ENCODE results near the gene FAM162A. TPM values are rescaled to one million over a fixed set of nuclear protein-coding genes. Genes with fewer than 3 reads are reported as not detected.
A peak's percentile ranks its signal among the peaks of the same experiment; 100 is the strongest.

FAM162A gene
- total RNA-seq, 2 donors from 2014 or later, result 167 to 310 TPM

DNA sequence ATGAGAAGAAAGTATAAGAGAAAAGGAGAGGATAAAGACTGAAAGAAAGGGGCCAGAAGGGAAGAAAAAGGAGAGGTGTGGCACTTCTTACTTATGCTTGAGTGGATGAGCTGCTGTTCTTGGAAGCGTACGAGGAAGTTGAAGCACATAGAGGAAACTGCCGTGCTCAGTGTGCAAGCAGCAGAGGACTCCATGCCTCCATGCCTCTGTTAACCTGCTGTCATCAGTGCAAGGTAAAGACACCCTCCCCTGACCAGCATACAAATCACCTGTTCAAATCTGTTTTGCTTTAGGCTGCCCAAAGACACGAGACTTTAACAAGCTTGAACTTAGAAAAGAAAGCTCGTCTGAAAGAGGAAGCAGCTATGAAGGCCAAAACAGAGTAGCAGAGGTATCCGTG, 25.5 kb downstream of the FAM162A start:
- TF ChIP-seq, protein P1, sequence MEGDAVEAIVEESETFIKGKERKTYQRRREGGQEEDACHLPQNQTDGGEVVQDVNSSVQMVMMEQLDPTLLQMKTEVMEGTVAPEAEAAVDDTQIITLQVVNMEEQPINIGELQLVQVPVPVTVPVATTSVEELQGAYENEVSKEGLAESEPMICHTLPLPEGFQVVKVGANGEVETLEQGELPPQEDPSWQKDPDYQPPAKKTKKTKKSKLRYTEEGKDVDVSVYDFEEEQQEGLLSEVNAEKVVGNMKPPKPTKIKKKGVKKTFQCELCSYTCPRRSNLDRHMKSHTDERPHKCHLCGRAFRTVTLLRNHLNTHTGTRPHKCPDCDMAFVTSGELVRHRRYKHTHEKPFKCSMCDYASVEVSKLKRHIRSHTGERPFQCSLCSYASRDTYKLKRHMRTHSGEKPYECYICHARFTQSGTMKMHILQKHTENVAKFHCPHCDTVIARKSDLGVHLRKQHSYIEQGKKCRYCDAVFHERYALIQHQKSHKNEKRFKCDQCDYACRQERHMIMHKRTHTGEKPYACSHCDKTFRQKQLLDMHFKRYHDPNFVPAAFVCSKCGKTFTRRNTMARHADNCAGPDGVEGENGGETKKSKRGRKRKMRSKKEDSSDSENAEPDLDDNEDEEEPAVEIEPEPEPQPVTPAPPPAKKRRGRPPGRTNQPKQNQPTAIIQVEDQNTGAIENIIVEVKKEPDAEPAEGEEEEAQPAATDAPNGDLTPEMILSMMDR (IDR thresholded peaks at IDR 0.05), result no peak
- H3K9ac ChIP-seq (ENCODE audit: low read depth in 2 of 2, low read length in 2 of 2), result no peak overlapping the region
- H3K4me3 ChIP-seq, result no peak overlapping the region
- no peak overlapping the region for H3K27ac ChIP-seq
- no peaks in the 10 kb centered on the region for H3K4me1 ChIP-seq
- H3K27me3 ChIP-seq, result no peaks in the 10 kb centered on the region
- intact Hi-C loops (cut with DNase I), result no loop called here
- no peaks in the 10 kb centered on the region for H3K9me3 ChIP-seq
- peaks cover 27% of the 10 kb centered on the region for H3K36me3 ChIP-seq
- no peak for DNase-seq

DNA sequence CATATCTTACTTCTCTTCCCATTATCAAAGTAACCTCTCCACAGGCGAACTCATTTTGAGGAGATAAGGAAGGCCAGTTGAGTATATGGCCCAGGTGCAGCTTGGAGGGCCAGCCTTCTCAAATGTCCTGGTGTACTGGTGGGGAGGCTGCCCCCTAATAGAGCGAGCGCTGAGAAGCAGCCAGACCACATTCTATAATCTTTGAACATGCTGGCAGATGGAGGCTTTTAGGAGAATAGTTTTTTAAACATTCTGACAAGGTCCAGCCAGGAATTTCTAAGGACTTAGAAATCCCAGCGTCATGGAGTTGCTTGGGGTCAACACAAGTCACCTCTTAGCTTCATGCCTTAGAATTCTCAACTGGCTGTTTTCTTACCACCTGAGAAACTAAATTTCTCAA, 26.1 kb downstream of the FAM162A start:
- Histone ChIP-seq H3K4me1 (no peaks in the 10 kb centered on the region), H3K9ac (ENCODE audit: low read depth in 2 of 2, low read length in 2 of 2) (no peak overlapping the region), H3K36me3 (peaks cover 24% of the 10 kb centered on the region), H3K27ac (no peak overlapping the region), H3K27me3 (no peaks in the 10 kb centered on the region), H3K9me3 (no peaks in the 10 kb centered on the region), H3K4me3 (no peak overlapping the region)
- TF ChIP-seq, protein P1 (IDR thresholded peaks at IDR 0.05), result no peak
- no peak for DNase-seq
- intact Hi-C loops (cut with DNase I), result no loop called here

- Histone ChIP-seq H3K4me1 (no peaks in the 10 kb centered on the region), H3K36me3 (peaks cover 24% of the 10 kb centered on the region), H3K9me3 (no peaks in the 10 kb centered on the region), H3K4me3 (no peak overlapping the region), H3K27me3 (no peaks in the 10 kb centered on the region), H3K9ac (ENCODE audit: low read depth in 2 of 2, low read length in 2 of 2) (no peak overlapping the region), H3K27ac (no peak overlapping the region)
- intact Hi-C loops (cut with DNase I), result no loop called here
- TF ChIP-seq, protein P1 (IDR thresholded peaks at IDR 0.05), result no peak
- no peak for DNase-seq
These were observed 26.7 kb downstream of the FAM162A start for GRCh38 chr3:122410639-122411038.

DNA sequence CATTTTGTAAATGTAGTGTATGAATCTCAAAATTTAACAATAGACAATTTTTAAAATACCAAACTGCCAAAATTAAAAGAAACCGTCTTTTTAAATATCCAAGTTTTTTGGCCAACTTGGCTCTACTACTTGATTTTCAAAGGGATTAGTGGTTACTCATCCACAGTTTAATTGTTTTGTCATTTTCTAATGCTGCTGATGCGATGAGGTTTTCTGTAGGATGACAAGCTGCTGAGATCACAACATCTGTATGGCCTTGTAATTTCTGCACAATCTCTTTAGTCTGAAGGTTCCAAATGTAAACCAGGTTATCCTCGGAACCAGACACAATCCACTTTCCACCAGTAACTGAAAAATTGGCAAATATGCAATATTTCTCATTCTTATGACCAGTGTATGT, 30.4 kb downstream of the FAM162A start:
- no peaks in the 10 kb centered on the region for H3K9me3 ChIP-seq
- intact Hi-C loops (cut with DNase I), result no loop called here
- peaks cover 4% of the 10 kb centered on the region for H3K36me3 ChIP-seq
- H3K27ac ChIP-seq, result no peak overlapping the region
- H3K4me3 ChIP-seq, result no peak overlapping the region
- DNase-seq, result no peak
- TF ChIP-seq, protein P1 (IDR thresholded peaks at IDR 0.05), result no peak
- no peak overlapping the region for H3K9ac ChIP-seq (ENCODE audit: low read depth in 2 of 2, low read length in 2 of 2)
- peaks cover 6% of the 10 kb centered on the region for H3K4me1 ChIP-seq
- H3K27me3 ChIP-seq, result no peaks in the 10 kb centered on the region

GRCh38 chr3:122415104-122415744, 31.2 kb downstream of the FAM162A start:
- Histone ChIP-seq H3K27ac (peak overlapping the region; percentile 91), H3K4me3 (peak overlapping the region; percentile 57), H3K36me3 (peaks cover 4% of the 10 kb centered on the region), H3K9me3 (no peaks in the 10 kb centered on the region), H3K4me1 (peaks cover 6% of the 10 kb centered on the region), H3K9ac (ENCODE audit: low read depth in 2 of 2, low read length in 2 of 2) (peak overlapping the region; percentile 46 to 88), H3K27me3 (no peaks in the 10 kb centered on the region)
- peak; percentile 55 for DNase-seq
- TF ChIP-seq, protein P1 (IDR thresholded peaks at IDR 0.05), result no peak
- intact Hi-C loops (cut with DNase I), result no loop called here

Measured in colonic mucosa (tissue), 4 donors.